Stomach (tissue), 9 donors: ENCODE measurements around the gene PITPNM3. TPM values are rescaled to one million over a fixed set of nuclear protein-coding genes. Genes with fewer than 3 reads are reported as not detected.
A peak's percentile ranks its signal among the peaks of the same experiment; 100 is the strongest.

Experiments
- DNase-seq, 2 donors: peaks; one replicate each; pipeline versions ENCODE4 v3.0.0 to v3.0.0-alpha.2; 2013 to 2019
- H3K27ac ChIP-seq, 5 donors: fragments of 200-600 bp in 4 of 5; sonication (generic) in 4 of 5; one replicate each; pipeline ENCODE4 v1.5.1; 2013 to 2019; ENCODE audit warnings: mild to moderate bottlenecking in 1 of 5, moderate library complexity in 1 of 5
- H3K27me3 ChIP-seq, 3 donors: fragments of 200-600 bp; sonication (generic); one replicate each; pipeline ENCODE4 v1.5.1; 2017 to 2019; ENCODE audit warnings: mixed run types in 1 of 3
- H3K36me3 ChIP-seq, 4 donors: fragments of 200-600 bp; sonication (generic); 1 replicate in 3 of 4; 2 replicates in 1 of 4; pipeline ENCODE4 v1.5.1; 2016 to 2019
- H3K4me1 ChIP-seq, 4 donors: fragments of 200-600 bp; sonication (generic); one replicate each; pipeline ENCODE4 v1.5.1; 2016 to 2019
- H3K4me3 ChIP-seq, 4 donors: fragments of 200-600 bp; sonication (generic) in 3 of 4; one replicate each; pipeline ENCODE4 v1.5.1; 2016 to 2019; ENCODE audit warnings: mild to moderate bottlenecking in 1 of 4
- H3K9me3 ChIP-seq, 4 donors: fragments of 200-600 bp; sonication (generic); one replicate each; pipeline ENCODE4 v1.5.1; 2016 to 2019
- CTCF ChIP-seq, 7 experiments: fragments of 450-650 bp in 4 of 7; fragments of 200-600 bp in 3 of 7; sonication (generic) in 3 of 7; IDR thresholded peaks; one replicate each; pipeline ENCODE4 v1.5.1; 2016 to 2019; ENCODE audit warnings: antibody characterized with exemption in 7 of 7, control low read depth in 2 of 7, mild to moderate bottlenecking in 1 of 7
- EP300 ChIP-seq: sonication (generic); formaldehyde crosslinking; IDR thresholded peaks from one replicate; pipeline ENCODE4 v1.6.1; 2017; ENCODE audit warnings: antibody characterized with exemption
- POLR2A ChIP-seq, 4 donors: fragments of 450-650 bp; IDR thresholded peaks; one replicate each; pipeline ENCODE4 v1.6.1; 2016; ENCODE audit warnings: antibody characterized with exemption in 4 of 4, control low read depth in 2 of 4, mild to moderate bottlenecking in 1 of 4, moderate library complexity in 1 of 4
- POLR2AphosphoS5 ChIP-seq, 3 donors: sonication (generic); formaldehyde crosslinking; IDR thresholded peaks; one replicate each; pipeline ENCODE4 v1.6.1; 2016; ENCODE audit warnings: antibody characterized with exemption in 3 of 3
- WGBS, 5 donors: extraction: QIAGEN DNeasy Blood & Tissue Kit in 3 of 5; methylation state at CpG; one replicate each; pipeline versions ENCODE4 v1.1.5 to v1.1.7; 2013 to 2018; 5-methylcytosine and 5-hydroxymethylcytosine counted together
- intact Hi-C: fragments of 100-400 bp; cut with DNase I; formaldehyde crosslinking; loops from one replicate; pipeline ENCODE4 v1.15.1; 2023; ENCODE audit warnings: low total_unique reads
- polyA plus RNA-seq, 3 donors: library from polyadenylated mRNA; stranded (reverse); fragments of 200-250 nt; gene quantifications; one replicate each; pipeline ENCODE4 v1.2.3, GENCODE V29; 2013
- total RNA-seq, 5 donors: library from RNA; depleted of rRNA; stranded (reverse); fragments of >200 nt; gene quantifications; one replicate each; pipeline versions ENCODE4 v1.1.0 to v1.2.3, GENCODE V29; 2014 to 2016
- donor health status: healthy with polysubstance abuse.
- donor health status: Bipolar disorder and iron deficiency.
- donor health status: healthy.

The PITPNM3 gene
- total and polyA plus RNA-seq, 8 donors, result 1.1 to 19.3 (median 5.8) TPM

- 85 to 94% (median 90%) methylated on average over 9 of the region's 9 CpGs for WGBS, 5 donors
- DNase-seq, result no peak
- peak overlapping the region in 1 of 5 donors; percentile 10 for H3K27ac ChIP-seq
Measured at GRCh38 chr17:6456321-6456720, 100.0 kb downstream of the PITPNM3 start.

GRCh38 chr17:6455321-6455705, 101.0 kb downstream of the PITPNM3 start:
- Histone ChIP-seq H3K4me1 (peaks cover 17 to 36% (median 31%) of the 10 kb centered on the region in 4 donors), H3K27ac (peak overlapping the region in 4 of 5 donors; percentile 17 to 46 (median 20)), H3K4me3 (peak overlapping the region; percentile 5 to 37 (median 11)), H3K9me3 (no peaks in the 10 kb centered on the region), H3K36me3 (peaks cover 0 to 1% (median 0%) of the 10 kb centered on the region in 4 donors), H3K27me3 (peaks cover 0 to 24% (median 10%) of the 10 kb centered on the region in 3 donors)
- intact Hi-C loops, result no loop called here
- TF ChIP-seq CTCF (IDR thresholded peaks at IDR 0.05), result no peak
- peak in 1 of 3 donors; percentile 30 for TF ChIP-seq POLR2AphosphoS5 (IDR thresholded peaks at IDR 0.05)
- peak; percentile 60 to 89 for DNase-seq
- 1 to 8% (median 6%) methylated on average over 11 to 34 of the region's 35 CpGs for WGBS, 5 donors

More at GRCh38 chr17:6456321-6456720, 100.0 kb downstream of the PITPNM3 start:
- intact Hi-C loops, result no loop called here
- peaks cover 17 to 36% (median 30%) of the 10 kb centered on the region in 4 donors for H3K4me1 ChIP-seq
- TF ChIP-seq POLR2AphosphoS5 (IDR thresholded peaks at IDR 0.05), result no peak
- no peak for TF ChIP-seq CTCF (IDR thresholded peaks at IDR 0.05)
- TF ChIP-seq POLR2A (IDR thresholded peaks at IDR 0.05), result no peak
- TF ChIP-seq EP300, result no peak
- no peak overlapping the region for H3K4me3 ChIP-seq
- H3K27me3 ChIP-seq, result peaks cover 0 to 24% (median 10%) of the 10 kb centered on the region in 3 donors
- H3K36me3 ChIP-seq, result peaks cover 0 to 9% (median 4%) of the 10 kb centered on the region in 4 donors
- H3K9me3 ChIP-seq, result no peaks in the 10 kb centered on the region

GRCh38 chr17:6454495-6455320, 101.6 kb downstream of the PITPNM3 start:
- peaks cover 0 to 24% (median 10%) of the 10 kb centered on the region in 3 donors for H3K27me3 ChIP-seq
- H3K4me1 ChIP-seq, result peaks cover 17 to 36% (median 31%) of the 10 kb centered on the region in 4 donors
- H3K27ac ChIP-seq, result peak overlapping the region in 3 of 5 donors; percentile 20 to 46 (median 21)
- intact Hi-C loops, result no loop called here
- peak overlapping the region; percentile 5 to 37 (median 11) for H3K4me3 ChIP-seq
- H3K36me3 ChIP-seq, result peaks cover 0 to 6% (median 0%) of the 10 kb centered on the region in 4 donors
- WGBS, 5 donors, result 60 to 75% (median 63%) methylated on average over 27 to 35 of the region's 35 CpGs
- DNase-seq, result no peak
- TF ChIP-seq CTCF (IDR thresholded peaks at IDR 0.05) (no peak), EP300 (no peak), POLR2AphosphoS5 (IDR thresholded peaks at IDR 0.05) (no peak), POLR2A (IDR thresholded peaks at IDR 0.05) (no peak)
- no peaks in the 10 kb centered on the region for H3K9me3 ChIP-seq

- no peak for TF ChIP-seq EP300
- TF ChIP-seq POLR2AphosphoS5 (IDR thresholded peaks at IDR 0.05), result no peak
- TF ChIP-seq CTCF (IDR thresholded peaks at IDR 0.05), result no peak
- no peak for TF ChIP-seq POLR2A (IDR thresholded peaks at IDR 0.05)
- peaks cover 17 to 36% (median 29%) of the 10 kb centered on the region in 4 donors for H3K4me1 ChIP-seq
- DNase-seq, result no peak
- peaks cover 0 to 24% (median 10%) of the 10 kb centered on the region in 3 donors for H3K27me3 ChIP-seq
- H3K9me3 ChIP-seq, result no peaks in the 10 kb centered on the region
- whole genome bisulfite sequencing, 5 donors, result 73 to 80% (median 78%) methylated on average over 14 of the region's 14 CpGs
- intact Hi-C loops, result no loop called here
- H3K27ac ChIP-seq, result peak overlapping the region in 1 of 5 donors; percentile 24
- H3K4me3 ChIP-seq, result no peak overlapping the region
- peaks cover 0 to 13% (median 0%) of the 10 kb centered on the region in 4 donors for H3K36me3 ChIP-seq
Measured at GRCh38 chr17:6453279-6454024, 102.9 kb downstream of the PITPNM3 start.
